Neural progenitor cell (in vitro differentiated cells): ENCODE results near the gene ADAMTSL1.

Experiments
- EZH2phosphoT487 ChIP-seq: fragments of 200-600 bp; sonication (generic); IDR thresholded peaks from 2 replicates; pipeline ENCODE4 v1.6.1; 2017; ENCODE audit warnings: antibody characterized with exemption
- TF ChIP-seq, protein P1 (sequence below): fragments of 200-600 bp; sonication (generic); IDR thresholded peaks from 2 replicates; pipeline ENCODE4 v1.5.1; 2017; ENCODE audit warnings: antibody characterized with exemption, mild to moderate bottlenecking

GRCh38 chr9:18848657-18849056 lies 374.7 kb downstream of the ADAMTSL1 start:
- TF ChIP-seq, protein P1, sequence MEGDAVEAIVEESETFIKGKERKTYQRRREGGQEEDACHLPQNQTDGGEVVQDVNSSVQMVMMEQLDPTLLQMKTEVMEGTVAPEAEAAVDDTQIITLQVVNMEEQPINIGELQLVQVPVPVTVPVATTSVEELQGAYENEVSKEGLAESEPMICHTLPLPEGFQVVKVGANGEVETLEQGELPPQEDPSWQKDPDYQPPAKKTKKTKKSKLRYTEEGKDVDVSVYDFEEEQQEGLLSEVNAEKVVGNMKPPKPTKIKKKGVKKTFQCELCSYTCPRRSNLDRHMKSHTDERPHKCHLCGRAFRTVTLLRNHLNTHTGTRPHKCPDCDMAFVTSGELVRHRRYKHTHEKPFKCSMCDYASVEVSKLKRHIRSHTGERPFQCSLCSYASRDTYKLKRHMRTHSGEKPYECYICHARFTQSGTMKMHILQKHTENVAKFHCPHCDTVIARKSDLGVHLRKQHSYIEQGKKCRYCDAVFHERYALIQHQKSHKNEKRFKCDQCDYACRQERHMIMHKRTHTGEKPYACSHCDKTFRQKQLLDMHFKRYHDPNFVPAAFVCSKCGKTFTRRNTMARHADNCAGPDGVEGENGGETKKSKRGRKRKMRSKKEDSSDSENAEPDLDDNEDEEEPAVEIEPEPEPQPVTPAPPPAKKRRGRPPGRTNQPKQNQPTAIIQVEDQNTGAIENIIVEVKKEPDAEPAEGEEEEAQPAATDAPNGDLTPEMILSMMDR, result no peak
- TF ChIP-seq EZH2phosphoT487, result no peak
